GM21737 (cell line): ENCODE results near the gene MEDAG.

Source experiments
- ATAC-seq: cut with Tn5 transposase; IDR thresholded peaks from one replicate; pipeline ENCODE4 v1.9.1; 2021; ENCODE audit warnings: mild to moderate bottlenecking, moderate library complexity; ENCODE audit not compliant: unreplicated experiment

Gene MEDAG

DNA sequence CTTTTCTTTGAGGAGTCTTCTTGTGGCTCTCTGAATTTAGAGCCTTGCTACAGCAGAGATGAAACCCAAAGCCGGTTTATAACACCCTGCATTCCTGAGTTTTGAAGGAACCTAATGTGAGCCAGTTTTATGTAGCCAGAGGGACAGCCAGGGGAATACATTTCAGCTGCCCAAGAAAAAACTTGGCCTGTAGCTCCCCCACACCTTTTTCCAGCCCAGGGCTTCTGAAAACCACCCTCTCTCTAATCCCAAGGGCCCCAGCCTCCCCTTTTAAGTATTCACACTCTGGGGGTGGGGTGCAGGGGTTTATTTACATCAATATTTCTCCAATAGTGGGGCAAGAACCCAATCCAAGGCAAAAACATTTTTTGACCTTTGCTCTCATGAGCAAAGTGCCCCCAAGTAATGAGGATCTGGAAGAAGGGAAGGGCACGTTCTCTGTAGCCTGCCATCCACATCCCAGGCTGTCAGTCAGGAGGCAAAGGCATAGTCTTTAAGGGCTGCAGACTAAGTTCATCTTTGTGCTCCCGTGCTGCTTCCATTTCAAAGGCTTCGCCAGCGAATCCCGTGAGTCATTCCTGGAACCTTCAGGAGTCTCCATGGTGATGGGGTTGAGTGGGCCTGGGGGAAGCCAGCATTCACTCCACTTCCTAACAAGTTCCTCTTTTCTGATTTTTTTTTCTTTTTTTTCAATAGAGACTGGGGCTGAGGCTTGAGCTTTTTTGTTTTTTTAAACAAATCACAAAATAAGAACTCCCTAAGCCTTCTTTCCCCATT lies 33.2 kb upstream of the MEDAG start:
- no peak for ATAC-seq

- ATAC-seq = no peak
These were observed 32.6 kb upstream of the MEDAG start for GRCh38 chr13:30873499-30873898.

GRCh38 chr13:30874111-30874510 lies 32.0 kb upstream of the MEDAG start:
- ATAC-seq = no peak

DNA sequence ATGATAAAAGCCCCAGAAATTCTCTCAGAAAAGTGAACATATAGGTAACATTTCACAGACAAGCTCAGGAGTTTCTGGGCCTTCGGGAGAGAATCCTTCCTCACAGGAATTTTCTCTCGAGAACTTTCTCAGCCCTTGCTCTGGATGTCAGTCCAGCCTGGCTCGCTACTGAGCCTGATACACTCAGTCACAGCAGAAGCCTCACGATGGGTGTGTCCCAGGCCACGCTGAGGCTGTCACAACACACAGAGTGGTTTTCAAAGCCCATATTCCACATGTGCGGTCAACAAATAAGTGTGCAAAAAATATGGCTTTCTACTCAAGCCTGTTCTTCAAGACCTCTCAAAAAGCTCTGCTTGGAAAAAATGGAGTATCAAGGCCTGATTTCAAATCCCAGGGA lies 31.5 kb upstream of the MEDAG start:
- no peak for ATAC-seq

GRCh38 chr13:30877335-30877734 lies 28.7 kb upstream of the MEDAG start:
- ATAC-seq = no peak

DNA sequence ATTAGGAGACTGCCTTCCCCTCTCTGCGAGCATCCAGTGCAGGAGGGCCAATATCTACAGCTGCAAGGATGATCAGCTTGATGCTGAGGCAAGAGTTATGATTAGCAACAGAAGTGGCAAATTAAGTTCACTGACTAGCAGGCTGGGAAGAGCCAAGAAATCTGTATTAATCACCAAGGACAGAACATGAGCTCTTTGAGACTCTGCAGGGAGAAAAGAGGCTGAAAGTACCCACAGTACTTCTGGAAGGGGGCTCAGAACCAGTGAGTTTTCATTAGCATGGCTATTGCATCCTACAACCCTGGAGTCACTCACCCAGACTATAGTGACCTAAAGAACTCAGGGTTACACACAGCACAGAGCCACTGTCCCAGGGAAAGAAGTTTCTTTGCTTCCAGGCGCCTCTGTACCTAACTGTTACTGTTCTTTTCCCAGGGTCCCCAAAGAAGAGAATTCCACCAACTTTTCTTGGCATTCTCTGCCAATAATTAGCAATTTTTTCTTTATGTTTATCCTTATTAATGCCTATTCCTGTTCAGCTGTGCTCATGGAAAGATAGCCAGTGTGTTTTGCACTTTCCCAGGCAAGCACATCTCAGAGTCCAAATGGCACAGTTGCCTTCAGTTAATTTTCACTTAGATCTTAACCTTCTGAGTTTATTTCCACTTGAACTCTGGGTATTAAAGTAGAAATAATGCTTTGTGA lies 25.8 kb upstream of the MEDAG start:
- ATAC-seq = no peak

DNA sequence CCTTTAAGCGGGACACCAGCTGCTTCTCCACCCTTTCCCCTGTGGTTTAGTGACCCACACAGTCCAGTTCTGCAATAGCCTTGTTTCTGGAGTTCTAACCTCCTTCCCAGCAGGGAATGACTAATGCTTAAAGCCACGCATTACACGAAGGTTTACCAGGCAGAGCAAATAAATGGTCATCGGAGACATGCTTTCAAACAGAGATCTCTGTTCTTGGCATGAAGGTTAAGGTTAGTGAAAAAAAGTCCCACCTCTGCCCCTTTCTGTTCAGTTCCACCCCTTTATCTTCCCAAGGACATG lies 25.3 kb upstream of the MEDAG start:
- no peak for ATAC-seq

- ATAC-seq = no peak
These were observed 24.9 kb upstream of the MEDAG start for GRCh38 chr13:30881191-30881651.

DNA sequence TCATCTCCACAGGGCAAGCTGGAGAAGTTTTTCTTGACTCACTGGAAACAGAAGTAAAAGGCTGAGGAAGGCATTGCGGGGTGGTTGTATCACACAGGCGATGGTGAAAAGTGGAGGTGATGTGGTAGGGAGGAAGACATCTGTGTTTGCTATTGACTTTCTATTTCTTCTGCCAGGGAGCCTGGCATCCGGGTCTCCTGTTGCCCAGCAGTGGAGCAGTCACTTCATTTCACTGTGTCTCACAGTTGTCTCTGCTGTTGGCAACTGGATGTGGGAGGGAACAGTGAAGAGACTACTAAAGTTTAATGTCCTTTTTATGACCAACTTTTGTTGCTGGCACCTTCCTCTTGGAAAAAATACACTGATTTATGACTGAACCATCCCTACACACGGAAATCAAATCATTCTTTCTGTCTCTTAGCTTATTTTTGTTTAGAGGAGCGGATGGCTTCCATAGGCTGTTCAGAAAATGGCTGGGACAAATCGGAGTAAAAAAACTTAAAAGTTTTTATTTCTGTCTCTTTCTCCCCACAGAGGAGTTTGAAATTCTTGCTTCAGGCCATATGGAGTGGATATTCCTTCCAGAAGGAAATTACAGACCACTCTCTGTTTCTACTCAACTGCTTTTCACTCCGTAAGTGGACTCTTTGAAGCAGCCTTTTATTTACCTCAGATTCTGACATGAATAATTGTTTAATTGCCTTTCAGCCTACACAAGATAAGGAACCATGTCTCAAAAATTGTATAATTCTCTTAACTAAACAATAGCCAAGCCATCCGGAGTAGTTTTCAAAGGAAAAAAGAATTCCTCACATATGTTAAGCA lies 23.8 kb upstream of the MEDAG start:
- no peak for ATAC-seq

DNA sequence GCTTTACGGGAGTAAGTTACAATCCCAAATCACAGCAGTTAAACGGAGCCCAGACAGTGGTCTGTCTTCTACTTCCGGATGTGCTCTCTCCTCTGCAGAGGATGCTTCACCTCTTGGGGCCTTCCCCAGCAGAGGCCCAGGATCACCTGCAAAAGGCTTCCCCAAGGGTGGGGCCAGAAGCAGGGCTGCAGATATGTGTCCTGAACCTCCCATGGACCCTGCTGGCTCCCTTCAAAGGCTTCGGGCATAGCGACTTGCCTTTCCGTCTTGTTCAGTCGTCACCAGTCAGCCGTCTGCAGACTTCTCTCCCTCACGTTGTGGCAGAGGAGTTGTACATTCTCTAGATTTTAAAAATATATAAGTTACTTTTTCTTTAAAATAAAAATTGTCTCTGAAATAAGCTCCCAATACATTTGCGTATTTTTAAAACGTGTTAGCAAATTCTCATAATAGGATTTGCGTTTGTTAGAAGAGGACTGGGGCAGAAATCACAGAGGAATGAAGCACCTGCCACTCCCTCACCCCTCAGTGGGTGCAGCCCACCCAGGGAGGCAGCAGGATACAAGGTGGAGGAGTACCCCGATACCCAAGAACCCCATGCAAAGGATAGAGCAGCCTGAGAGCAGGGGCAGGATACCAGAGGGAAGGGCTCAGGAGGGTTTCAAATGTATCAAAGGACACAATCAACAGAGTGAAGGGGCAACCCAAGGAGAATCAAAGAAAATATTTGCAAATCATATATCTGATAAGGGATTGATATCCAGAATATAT lies 22.9 kb upstream of the MEDAG start:
- ATAC-seq = no peak

DNA sequence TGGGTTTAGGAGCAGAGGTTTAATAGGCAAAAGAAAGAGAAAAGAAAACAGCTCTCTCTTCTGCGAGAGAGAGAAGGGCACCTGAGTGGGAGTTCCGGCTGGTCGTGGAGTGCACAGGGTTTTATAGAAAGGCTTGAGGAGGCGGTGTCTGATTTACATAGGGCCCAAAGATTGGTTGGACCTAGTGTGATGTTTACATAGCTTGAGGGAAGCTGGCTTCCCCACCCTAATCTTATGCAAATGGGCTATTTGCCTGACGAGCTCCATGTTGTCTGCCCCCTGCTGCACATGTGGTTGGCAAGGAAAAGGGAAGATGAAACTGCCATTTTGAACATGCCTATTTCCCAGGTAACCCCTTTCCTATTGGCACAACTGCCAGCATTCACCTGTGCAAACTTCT lies 21.5 kb upstream of the MEDAG start:
- ATAC-seq = no peak

DNA sequence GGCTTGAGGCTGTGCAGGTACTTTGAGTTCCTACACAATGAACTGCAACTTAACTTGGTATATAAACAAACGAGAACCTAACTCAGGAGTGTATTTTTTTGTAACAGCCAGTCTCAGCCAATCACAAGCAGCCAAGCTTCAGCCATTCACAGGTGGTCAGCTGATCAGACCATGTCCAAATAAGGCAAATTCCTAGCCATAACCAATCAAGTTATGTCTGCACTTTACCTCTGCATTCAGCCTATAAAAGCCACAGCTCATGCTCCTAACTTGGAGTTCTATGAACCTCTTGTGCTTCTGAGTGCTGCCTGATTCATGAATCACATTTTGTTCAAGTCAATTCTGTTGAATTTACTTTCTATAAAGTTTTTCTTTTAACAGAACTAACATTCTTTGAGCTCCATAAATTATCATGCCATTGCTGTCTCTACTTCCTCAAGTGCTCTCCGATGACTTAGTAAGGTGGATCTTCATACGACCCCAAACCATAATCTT lies 16.8 kb upstream of the MEDAG start:
- ATAC-seq = no peak

GRCh38 chr13:30892966-30893365 lies 13.1 kb upstream of the MEDAG start:
- ATAC-seq = no peak

DNA sequence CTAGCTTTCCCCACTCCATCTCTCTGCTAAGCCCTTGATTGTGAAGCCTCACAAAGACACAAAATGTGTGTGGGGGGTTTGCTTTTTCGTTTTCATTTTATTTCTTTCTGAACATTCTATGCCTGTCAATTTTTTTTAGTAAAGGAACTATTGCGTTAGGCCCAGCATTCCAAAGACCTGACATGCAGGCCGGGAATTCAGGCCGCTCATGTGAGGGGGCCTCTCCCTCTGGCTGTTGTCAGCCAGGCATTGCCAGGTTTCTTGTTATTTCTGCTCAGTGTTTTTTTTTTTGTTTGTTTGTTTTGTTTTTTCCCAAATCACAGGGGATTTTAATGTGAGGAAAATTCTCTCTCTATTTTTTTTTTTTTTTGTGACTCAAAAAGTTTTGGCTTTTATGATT lies 10.3 kb upstream of the MEDAG start:
- no peak for ATAC-seq

GRCh38 chr13:30898070-30898469 lies 8.0 kb upstream of the MEDAG start:
- no peak for ATAC-seq

GRCh38 chr13:30898678-30899241 lies 7.3 kb upstream of the MEDAG start:
- no peak for ATAC-seq

DNA sequence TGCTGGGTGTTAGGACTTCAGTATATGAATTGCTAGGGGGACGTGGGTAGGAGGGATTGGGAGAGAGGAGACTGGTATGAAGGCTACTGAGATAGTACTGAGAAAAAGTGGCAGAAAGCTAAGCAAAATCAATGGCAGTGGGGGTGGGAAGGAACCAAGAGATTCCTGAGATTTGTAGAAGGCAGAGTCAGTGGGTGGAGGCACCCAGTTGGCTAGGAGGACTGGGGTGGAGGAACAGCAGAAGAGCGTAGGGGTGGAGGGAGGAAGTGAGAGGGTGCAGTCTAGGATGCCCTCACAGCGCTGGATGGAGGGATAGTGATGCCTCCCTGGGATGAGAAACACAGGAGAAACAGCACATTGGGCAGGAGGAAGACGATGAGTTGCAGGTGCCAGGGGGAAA lies 5.6 kb upstream of the MEDAG start:
- ATAC-seq = no peak

- ATAC-seq = no peak
These were observed 4.9 kb upstream of the MEDAG start for GRCh38 chr13:30900952-30901749.

DNA sequence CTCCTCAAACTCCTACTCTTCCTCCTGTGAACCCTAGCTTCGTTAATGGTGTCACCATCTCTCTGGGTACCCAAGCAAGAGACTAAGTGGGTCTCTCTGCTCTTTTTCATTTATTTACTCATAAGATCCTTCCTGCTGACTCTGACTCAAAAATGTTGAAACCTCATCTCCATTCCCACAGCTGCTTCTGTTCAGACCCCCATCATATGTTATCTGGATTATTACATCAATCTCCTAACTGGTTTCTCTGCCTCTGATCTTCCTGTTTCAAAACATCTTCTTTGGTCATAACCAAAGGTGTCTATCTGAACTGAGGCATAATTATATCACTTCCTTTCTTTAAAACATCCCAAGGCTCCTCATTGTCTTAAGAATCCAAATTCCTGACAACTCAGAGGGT lies 2.0 kb upstream of the MEDAG start:
- ATAC-seq = no peak
